SK-N-SH treated with all-trans-retinoic acid at 6 μM for 48 hours (cell line): Measurements from ENCODE around the gene IMMP2L.

Experiments used
- ATAC-seq: fragments of 200-7000 bp; cut with Tn5 transposase; 3 replicates; pipeline ENCODE4 v1.9.1; 2020; ENCODE audit warnings: mild to moderate bottlenecking, moderate library complexity
- BACH2 ChIP-seq: fragments of 250-450 bp; sonication (Bioruptor Pico); IDR thresholded peaks from 2 replicates; pipeline ENCODE4 v1.9.0; 2021; ENCODE audit warnings: mild to moderate bottlenecking, borderline replicate concordance
- CSDC2 ChIP-seq: fragments of 250-450 bp; sonication (Bioruptor Pico); IDR thresholded peaks from 2 replicates; pipeline ENCODE4 v1.5.0; 2020; ENCODE audit warnings: mild to moderate bottlenecking, moderate library complexity
- ESRRG ChIP-seq: fragments of 250-450 bp; sonication (Bioruptor Pico); IDR thresholded peaks from 2 replicates; pipeline ENCODE4 v1.6.1; 2021; ENCODE audit warnings: mild to moderate bottlenecking
- GLIS3 ChIP-seq: fragments of 250-450 bp; sonication (Bioruptor Pico); IDR thresholded peaks from 2 replicates; pipeline ENCODE4 v1.5.0; 2020; ENCODE audit warnings: mild to moderate bottlenecking, moderate library complexity
- ISL1 ChIP-seq: fragments of 250-450 bp; sonication (Bioruptor Pico); IDR thresholded peaks from 2 replicates; pipeline ENCODE4 v2.1.2; 2022; ENCODE audit warnings: mild to moderate bottlenecking, moderate library complexity
- OSR1 ChIP-seq: fragments of 250-450 bp; sonication (Bioruptor Pico); IDR thresholded peaks from 2 replicates; pipeline ENCODE4 v1.8.0; 2022; ENCODE audit warnings: moderate library complexity, mild to moderate bottlenecking, inconsistent platforms
- PPARA ChIP-seq: fragments of 250-450 bp; sonication (Bioruptor Pico); IDR thresholded peaks from 2 replicates; pipeline ENCODE4 v1.5.0; 2020; ENCODE audit warnings: mild to moderate bottlenecking, borderline replicate concordance
- RARB ChIP-seq: fragments of 250-450 bp; sonication (Bioruptor Pico); IDR thresholded peaks from 2 replicates; pipeline ENCODE4 v1.8.0; 2021; ENCODE audit warnings: mild to moderate bottlenecking, moderate library complexity
- SNAI2 ChIP-seq: fragments of 250-450 bp; sonication (Bioruptor Pico); IDR thresholded peaks from 2 replicates; pipeline ENCODE4 v1.5.0; 2020; ENCODE audit warnings: mild to moderate bottlenecking, moderate library complexity
- TOX ChIP-seq: fragments of 250-450 bp; sonication (Bioruptor Pico); IDR thresholded peaks from 2 replicates; pipeline ENCODE4 v1.8.0; 2021; ENCODE audit warnings: mild to moderate bottlenecking, moderate library complexity, borderline replicate concordance
- ZC3H10 ChIP-seq: fragments of 250-450 bp; sonication (Bioruptor Pico); IDR thresholded peaks from 2 replicates; pipeline ENCODE4 v1.5.1; 2021; ENCODE audit warnings: mild to moderate bottlenecking, moderate library complexity
- ZFP3 ChIP-seq: fragments of 250-450 bp; sonication (Bioruptor Pico); IDR thresholded peaks from 2 replicates; pipeline ENCODE4 v1.5.0; 2020; ENCODE audit warnings: mild to moderate bottlenecking, moderate library complexity
- ZFP30 ChIP-seq: fragments of 450-650 bp; formaldehyde crosslinking; IDR thresholded peaks from 2 replicates; pipeline ENCODE4 v1.5.0; 2022; ENCODE audit warnings: mild to moderate bottlenecking, moderate library complexity
- ZNF565 ChIP-seq: fragments of 450-650 bp; formaldehyde crosslinking; conservative IDR thresholded peaks from 2 replicates; pipeline ENCODE4 v1.5.0; 2020; ENCODE audit warnings: low read depth, mild to moderate bottlenecking, moderate library complexity
- ZNF70 ChIP-seq: fragments of 450-650 bp; formaldehyde crosslinking; IDR thresholded peaks from 2 replicates; pipeline ENCODE4 v1.5.0; 2020; ENCODE audit warnings: mild to moderate bottlenecking, moderate library complexity
- ZNF8 ChIP-seq: fragments of 450-650 bp; formaldehyde crosslinking; IDR thresholded peaks from 2 replicates; pipeline ENCODE4 v1.5.0; 2020; ENCODE audit warnings: mild to moderate bottlenecking, moderate library complexity
- TF ChIP-seq, protein P1 (sequence below): fragments of 250-450 bp; sonication (Bioruptor Pico); IDR thresholded peaks from 2 replicates; pipeline ENCODE4 v1.5.0; 2020; ENCODE audit warnings: mild to moderate bottlenecking, moderate library complexity
- TF ChIP-seq, protein P2 (sequence below): fragments of 250-450 bp; sonication (Bioruptor Pico); IDR thresholded peaks from 2 replicates; pipeline ENCODE4 v1.5.1; 2021; ENCODE audit warnings: mild to moderate bottlenecking, moderate library complexity
- TF ChIP-seq, protein P3 (sequence below): fragments of 250-450 bp; sonication (Bioruptor Pico); IDR thresholded peaks from 2 replicates; pipeline ENCODE4 v1.5.1; 2020; ENCODE audit warnings: low read depth, mild to moderate bottlenecking, moderate library complexity
- TF ChIP-seq, protein P4 (sequence below): fragments of 250-450 bp; sonication (Bioruptor Pico); IDR thresholded peaks from 2 replicates; pipeline ENCODE4 v1.8.0; 2021; ENCODE audit warnings: low read depth, mild to moderate bottlenecking, moderate library complexity, borderline replicate concordance
- TF ChIP-seq, protein P5 (sequence below): fragments of 250-450 bp; sonication (Bioruptor Pico); IDR thresholded peaks from 2 replicates; pipeline ENCODE4 v1.8.0; 2020; ENCODE audit warnings: mild to moderate bottlenecking, moderate library complexity, borderline replicate concordance

The IMMP2L gene

DNA sequence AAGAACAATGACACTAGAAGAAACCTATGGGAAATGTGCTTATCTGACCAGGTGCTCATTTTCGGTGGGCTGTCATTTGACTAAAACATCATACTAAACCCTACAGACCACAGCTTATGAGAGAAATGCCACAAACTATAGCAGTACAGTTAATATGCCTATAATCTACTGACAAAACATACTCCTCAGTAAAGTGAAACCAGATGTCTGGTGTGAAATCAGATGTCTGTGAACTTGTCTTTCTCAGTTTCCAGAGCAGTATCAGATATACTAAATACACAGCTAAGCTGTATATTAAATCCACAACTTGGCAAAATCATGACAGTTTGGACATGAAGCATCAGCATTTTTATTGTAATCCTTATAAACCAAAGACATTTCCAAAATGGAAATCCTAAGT, 3.3 kb downstream of the IMMP2L start (continued):
- TF ChIP-seq, protein P1, sequence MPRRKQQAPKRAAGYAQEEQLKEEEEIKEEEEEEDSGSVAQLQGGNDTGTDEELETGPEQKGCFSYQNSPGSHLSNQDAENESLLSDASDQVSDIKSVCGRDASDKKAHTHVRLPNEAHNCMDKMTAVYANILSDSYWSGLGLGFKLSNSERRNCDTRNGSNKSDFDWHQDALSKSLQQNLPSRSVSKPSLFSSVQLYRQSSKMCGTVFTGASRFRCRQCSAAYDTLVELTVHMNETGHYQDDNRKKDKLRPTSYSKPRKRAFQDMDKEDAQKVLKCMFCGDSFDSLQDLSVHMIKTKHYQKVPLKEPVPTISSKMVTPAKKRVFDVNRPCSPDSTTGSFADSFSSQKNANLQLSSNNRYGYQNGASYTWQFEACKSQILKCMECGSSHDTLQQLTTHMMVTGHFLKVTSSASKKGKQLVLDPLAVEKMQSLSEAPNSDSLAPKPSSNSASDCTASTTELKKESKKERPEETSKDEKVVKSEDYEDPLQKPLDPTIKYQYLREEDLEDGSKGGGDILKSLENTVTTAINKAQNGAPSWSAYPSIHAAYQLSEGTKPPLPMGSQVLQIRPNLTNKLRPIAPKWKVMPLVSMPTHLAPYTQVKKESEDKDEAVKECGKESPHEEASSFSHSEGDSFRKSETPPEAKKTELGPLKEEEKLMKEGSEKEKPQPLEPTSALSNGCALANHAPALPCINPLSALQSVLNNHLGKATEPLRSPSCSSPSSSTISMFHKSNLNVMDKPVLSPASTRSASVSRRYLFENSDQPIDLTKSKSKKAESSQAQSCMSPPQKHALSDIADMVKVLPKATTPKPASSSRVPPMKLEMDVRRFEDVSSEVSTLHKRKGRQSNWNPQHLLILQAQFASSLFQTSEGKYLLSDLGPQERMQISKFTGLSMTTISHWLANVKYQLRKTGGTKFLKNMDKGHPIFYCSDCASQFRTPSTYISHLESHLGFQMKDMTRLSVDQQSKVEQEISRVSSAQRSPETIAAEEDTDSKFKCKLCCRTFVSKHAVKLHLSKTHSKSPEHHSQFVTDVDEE (CRISPR knock-in tag), result peak; percentile 87; the same call in 1 of the 2 replicates
- TF ChIP-seq ZC3H10, result no peak
- TF ChIP-seq, protein P2, sequence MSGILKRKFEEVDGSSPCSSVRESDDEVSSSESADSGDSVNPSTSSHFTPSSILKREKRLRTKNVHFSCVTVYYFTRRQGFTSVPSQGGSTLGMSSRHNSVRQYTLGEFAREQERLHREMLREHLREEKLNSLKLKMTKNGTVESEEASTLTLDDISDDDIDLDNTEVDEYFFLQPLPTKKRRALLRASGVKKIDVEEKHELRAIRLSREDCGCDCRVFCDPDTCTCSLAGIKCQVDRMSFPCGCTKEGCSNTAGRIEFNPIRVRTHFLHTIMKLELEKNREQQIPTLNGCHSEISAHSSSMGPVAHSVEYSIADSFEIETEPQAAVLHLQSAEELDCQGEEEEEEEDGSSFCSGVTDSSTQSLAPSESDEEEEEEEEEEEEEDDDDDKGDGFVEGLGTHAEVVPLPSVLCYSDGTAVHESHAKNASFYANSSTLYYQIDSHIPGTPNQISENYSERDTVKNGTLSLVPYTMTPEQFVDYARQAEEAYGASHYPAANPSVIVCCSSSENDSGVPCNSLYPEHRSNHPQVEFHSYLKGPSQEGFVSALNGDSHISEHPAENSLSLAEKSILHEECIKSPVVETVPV, result no peak
- TF ChIP-seq, all 23 proteins: peak for 4

DNA sequence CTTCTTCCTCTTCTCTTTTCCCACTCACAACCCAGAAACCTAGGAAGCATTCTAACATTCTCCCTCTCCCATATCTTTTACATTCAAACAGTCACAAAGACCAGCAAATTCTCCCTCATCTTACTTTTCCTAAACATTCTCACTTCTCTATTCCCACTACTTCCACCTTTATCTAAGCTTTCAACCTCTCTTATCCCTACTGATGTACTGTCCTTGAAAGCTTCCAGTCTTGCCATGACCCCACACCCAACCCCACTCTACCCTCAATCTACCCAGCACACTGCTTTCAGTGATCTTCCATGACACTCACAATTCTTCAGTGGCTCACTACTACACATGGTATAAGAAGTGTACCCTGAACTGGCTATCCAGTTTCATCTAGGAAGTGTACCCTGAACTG, 5.3 kb downstream of the IMMP2L start:
- ATAC-seq, result no peak
- TF ChIP-seq GLIS3 (CRISPR knock-in tag) (no peak), RARB (no peak), BACH2 (CRISPR knock-in tag) (no peak), ISL1 (CRISPR knock-in tag) (no peak), ZFP30 (CRISPR knock-in tag) (no peak), OSR1 (CRISPR knock-in tag) (no peak), ZFP3 (CRISPR knock-in tag) (no peak)
- TF ChIP-seq, protein P3, sequence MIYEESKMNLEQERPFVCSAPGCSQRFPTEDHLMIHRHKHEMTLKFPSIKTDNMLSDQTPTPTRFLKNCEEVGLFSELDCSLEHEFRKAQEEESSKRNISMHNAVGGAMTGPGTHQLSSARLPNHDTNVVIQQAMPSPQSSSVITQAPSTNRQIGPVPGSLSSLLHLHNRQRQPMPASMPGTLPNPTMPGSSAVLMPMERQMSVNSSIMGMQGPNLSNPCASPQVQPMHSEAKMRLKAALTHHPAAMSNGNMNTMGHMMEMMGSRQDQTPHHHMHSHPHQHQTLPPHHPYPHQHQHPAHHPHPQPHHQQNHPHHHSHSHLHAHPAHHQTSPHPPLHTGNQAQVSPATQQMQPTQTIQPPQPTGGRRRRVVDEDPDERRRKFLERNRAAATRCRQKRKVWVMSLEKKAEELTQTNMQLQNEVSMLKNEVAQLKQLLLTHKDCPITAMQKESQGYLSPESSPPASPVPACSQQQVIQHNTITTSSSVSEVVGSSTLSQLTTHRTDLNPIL (CRISPR knock-in tag), result no peak
- TF ChIP-seq, protein P4, sequence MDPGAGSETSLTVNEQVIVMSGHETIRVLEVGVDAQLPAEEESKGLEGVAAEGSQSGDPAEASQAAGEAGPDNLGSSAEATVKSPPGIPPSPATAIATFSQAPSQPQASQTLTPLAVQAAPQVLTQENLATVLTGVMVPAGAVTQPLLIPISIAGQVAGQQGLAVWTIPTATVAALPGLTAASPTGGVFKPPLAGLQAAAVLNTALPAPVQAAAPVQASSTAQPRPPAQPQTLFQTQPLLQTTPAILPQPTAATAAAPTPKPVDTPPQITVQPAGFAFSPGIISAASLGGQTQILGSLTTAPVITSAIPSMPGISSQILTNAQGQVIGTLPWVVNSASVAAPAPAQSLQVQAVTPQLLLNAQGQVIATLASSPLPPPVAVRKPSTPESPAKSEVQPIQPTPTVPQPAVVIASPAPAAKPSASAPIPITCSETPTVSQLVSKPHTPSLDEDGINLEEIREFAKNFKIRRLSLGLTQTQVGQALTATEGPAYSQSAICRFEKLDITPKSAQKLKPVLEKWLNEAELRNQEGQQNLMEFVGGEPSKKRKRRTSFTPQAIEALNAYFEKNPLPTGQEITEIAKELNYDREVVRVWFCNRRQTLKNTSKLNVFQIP, result no peak

DNA sequence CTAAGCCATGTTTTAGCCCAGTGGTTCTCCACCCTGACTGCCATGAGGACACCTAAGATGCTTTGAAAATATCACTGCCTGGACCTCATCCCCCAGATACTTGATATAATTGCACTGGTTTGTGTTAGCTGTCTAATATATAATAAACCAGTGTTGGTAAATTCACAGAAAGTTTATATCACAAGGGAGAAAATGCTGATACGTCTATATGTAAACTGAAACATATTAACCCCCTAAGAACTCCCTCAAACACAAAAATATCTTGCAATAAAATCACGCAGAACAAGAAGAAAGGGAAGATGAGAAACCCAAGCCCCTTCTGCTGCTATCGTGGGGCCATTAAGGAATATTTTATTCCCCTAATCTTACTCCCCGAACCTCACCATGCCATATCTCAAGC, 8.2 kb downstream of the IMMP2L start:
- TF ChIP-seq SNAI2 (no peak), PPARA (no peak), ZNF8 (no peak), BACH2 (CRISPR knock-in tag) (no peak), ZNF565 (CRISPR knock-in tag) (no peak), ZNF70 (CRISPR knock-in tag) (no peak), ESRRG (CRISPR knock-in tag) (no peak), TOX (CRISPR knock-in tag) (no peak), ISL1 (CRISPR knock-in tag) (no peak), GLIS3 (CRISPR knock-in tag) (no peak), RARB (no peak), ZC3H10 (no peak), CSDC2 (no peak)
- TF ChIP-seq, protein P1 (CRISPR knock-in tag), result no peak
- TF ChIP-seq, protein P5, sequence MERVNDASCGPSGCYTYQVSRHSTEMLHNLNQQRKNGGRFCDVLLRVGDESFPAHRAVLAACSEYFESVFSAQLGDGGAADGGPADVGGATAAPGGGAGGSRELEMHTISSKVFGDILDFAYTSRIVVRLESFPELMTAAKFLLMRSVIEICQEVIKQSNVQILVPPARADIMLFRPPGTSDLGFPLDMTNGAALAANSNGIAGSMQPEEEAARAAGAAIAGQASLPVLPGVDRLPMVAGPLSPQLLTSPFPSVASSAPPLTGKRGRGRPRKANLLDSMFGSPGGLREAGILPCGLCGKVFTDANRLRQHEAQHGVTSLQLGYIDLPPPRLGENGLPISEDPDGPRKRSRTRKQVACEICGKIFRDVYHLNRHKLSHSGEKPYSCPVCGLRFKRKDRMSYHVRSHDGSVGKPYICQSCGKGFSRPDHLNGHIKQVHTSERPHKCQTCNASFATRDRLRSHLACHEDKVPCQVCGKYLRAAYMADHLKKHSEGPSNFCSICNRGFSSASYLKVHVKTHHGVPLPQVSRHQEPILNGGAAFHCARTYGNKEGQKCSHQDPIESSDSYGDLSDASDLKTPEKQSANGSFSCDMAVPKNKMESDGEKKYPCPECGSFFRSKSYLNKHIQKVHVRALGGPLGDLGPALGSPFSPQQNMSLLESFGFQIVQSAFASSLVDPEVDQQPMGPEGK (CRISPR knock-in tag), result no peak
- TF ChIP-seq, protein P4, result no peak
- TF ChIP-seq, protein P3 (CRISPR knock-in tag), result no peak
- TF ChIP-seq, all 23 proteins: peak for 0
- ATAC-seq, result no peak
